SKM-1 treated with dmso at 0.1 percent for 144 hours (cell line): ENCODE results near the gene SHROOM1.
"Not testable (repeated sequence)": the region's sequence is repeated elsewhere in the genome, so short reads cannot be mapped to it uniquely, and the experiment has no call there.

Experiments
- DNase-seq: peaks from one replicate; lab custom pipeline; 2025; ENCODE audit not compliant: unreplicated experiment; lab: John Stamatoyannopoulos, UW

SHROOM1 gene, protein sequence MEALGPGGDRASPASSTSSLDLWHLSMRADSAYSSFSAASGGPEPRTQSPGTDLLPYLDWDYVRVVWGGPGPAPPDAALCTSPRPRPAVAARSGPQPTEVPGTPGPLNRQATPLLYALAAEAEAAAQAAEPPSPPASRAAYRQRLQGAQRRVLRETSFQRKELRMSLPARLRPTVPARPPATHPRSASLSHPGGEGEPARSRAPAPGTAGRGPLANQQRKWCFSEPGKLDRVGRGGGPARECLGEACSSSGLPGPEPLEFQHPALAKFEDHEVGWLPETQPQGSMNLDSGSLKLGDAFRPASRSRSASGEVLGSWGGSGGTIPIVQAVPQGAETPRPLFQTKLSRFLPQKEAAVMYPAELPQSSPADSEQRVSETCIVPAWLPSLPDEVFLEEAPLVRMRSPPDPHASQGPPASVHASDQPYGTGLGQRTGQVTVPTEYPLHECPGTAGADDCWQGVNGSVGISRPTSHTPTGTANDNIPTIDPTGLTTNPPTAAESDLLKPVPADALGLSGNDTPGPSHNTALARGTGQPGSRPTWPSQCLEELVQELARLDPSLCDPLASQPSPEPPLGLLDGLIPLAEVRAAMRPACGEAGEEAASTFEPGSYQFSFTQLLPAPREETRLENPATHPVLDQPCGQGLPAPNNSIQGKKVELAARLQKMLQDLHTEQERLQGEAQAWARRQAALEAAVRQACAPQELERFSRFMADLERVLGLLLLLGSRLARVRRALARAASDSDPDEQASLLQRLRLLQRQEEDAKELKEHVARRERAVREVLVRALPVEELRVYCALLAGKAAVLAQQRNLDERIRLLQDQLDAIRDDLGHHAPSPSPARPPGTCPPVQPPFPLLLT

DNA sequence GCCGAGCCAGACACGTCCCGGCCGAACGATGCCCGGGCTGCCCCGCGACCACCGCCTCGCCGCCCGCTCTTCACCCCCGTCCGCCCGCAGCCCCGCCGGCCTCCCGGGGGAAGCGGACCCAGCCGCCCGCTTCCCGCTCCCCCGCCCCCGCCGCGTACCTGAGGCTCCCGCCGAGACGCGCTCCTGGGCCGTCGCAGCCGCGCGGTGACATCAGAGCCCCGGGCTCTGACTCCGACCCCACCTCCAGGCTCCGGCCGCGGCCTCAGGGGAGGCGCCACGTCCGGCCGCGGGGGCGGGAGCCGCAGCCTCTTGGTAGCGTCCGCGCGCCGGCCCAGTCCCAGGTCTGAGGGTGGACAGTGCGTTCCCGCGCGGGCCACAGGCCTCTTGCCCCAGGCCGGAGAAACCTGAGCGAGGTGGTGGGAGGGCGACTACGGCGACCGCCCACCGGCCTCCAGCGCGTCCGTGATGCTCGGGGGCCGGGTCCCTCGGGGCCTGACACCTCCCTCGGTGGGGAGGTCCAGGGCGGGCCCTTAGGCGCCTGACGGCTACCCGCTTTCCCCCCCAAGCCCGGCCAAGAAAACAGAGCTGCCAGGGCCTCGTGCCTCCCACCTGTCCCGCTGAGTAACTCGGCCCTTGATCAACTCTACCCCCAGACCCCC, at the start of gene SHROOM1:
Gene SHROOM1, minus strand, starts transcription at position 212 of the 659 bp plus-strand sequence. CDS start 4,507 bp downstream, outside the sequence.
- no peak for DNase-seq

DNA sequence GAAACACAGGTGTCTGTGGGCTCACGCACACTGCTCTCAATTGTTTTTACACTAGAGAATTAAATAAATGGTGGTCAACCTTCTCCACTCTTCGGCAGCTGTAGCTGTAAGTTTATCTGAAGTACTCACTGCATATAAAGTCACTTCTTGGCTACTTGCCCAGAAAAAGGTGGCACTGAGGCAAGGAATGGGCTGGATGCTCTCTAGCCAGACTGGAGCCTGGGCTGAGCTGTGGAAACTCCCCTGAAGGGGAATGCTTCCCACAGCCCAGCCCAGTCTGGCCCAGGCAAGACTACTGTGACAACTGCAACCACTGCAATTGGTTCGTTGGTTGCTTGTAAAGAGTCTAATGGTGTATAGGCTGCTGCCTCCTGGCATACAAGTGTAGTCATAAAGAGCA, 47.5 kb upstream of the SHROOM1 start:
- no peak for DNase-seq

DNA sequence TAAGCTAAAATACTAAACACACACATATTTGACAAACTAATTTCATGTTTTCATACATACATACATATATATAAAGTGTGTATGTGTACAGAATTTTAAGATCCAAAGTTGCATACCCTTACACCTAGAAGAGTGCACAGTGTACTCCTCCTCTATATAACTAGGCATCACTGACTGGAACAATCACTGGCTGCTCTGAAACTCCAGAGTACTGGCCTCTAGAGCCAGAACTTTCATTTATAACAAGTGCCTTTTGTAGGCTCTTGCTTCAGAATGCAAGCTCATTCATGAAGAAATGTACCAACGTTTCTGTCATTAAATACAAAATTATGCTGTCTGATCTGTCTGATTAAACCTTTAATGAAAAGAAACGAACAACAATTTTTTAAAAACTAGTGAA, 47.0 kb upstream of the SHROOM1 start:
- no peak for DNase-seq

DNA sequence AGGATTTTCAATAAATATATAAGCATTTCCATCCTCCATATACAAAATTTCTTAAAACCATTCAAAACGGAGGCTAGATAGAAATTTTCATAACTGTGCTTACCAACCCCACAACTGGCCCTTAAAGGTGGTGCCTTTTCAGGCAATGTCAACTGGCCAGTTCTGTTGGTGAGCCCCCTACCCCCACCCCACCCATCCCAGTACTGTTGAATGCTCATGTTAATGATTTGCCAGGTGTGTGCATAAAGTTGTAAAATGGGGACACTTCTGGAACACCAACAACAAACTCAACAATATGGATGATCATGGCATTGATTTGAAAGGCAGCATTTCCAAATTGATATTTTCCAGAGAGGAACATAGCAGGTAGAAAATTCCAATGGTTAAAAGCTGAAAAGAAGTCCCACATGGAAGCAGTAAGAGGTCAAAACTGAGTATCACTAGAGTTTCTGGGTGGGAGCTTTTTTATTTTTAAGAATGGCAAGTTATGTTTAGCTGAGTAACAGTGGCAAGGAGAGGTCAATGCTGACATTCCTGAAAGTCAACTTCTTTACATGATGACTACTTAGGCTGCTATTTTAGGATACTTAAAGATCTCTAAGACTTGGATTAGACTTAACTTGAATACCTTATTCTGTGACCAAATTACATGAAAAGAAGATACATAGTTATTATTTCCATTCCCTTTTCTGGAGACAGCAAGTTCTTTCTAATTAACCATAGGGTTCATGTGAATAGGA, 45.7 kb upstream of the SHROOM1 start:
- DNase-seq = no peak

DNA sequence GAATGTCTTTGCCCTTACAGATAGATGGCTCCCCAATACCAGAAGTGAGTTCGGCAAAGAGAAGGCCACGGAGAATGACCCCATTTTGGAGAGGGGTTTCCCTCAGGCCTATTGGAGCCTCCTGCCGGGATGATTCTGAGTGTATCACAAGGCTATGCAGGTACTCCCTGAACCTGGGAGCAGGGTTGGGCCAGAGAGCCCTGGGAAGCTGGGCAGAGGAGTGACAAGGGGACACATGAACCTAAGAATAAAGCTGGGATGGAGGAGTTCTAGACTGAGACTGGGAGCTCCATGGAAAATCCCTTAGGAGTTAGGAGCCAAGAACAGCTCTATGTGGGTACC, 43.5 kb upstream of the SHROOM1 start:
- no peak for DNase-seq

DNA sequence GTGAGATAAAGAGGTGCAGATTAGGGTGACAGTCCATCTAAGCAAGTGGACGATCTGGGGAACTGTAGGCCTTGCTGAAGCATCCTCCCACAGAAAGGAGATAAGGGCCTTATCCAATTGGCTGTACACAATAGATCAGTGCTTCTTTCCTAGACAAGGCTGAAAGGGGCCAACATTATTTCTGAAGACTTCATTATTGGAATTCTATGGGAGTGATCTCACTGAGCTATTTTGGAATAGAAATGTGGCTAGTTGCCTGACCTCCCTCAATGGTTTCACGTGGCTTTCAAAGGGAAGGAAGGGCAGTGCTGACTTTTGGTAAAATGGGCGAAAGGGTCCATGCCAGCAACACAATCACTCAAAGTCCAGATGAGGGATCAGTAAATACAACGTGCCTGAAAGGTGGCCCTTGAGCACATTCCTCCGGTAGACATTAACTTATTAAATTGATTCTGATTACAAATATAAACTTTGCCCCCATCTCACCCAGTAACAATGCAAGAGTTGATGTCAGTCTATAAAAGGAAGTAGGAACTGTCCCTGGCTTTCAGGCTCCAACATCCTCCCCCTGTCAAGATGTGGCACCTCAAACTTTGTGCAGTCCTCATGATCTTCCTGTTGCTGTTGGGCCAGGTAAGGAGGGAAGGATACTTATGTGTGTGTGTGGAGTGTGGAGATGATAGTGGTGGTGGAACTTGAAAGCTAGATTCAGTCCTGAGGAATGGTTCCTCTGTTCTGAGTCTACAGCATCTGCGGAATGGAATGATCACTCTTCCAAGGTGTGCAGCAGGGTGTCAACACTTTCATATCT, 42.9 kb upstream of the SHROOM1 start, which contains the start of gene LEAP2:
Gene LEAP2, plus strand, starts transcription at position 550 of the 811 bp plus-strand sequence. Its CDS starts 27 bp downstream, at position 577.
- DNase-seq = no peak

DNA sequence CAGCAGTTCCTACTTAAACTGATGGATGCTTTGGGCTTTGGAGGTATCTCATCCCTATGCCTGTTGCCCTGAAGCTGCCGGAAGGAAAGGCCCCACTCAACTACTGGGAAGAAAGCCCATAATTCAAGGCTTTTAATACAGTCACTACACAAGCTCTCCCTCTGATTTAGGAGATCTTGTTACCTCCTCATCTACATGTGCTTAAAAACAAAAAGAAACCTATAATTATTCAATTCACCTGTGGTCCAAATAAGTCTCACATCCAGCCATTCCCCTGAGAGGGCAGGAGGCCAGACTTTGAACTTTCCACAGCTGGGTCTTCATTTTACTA, 42.3 kb upstream of the SHROOM1 start:
- no peak for DNase-seq

DNA sequence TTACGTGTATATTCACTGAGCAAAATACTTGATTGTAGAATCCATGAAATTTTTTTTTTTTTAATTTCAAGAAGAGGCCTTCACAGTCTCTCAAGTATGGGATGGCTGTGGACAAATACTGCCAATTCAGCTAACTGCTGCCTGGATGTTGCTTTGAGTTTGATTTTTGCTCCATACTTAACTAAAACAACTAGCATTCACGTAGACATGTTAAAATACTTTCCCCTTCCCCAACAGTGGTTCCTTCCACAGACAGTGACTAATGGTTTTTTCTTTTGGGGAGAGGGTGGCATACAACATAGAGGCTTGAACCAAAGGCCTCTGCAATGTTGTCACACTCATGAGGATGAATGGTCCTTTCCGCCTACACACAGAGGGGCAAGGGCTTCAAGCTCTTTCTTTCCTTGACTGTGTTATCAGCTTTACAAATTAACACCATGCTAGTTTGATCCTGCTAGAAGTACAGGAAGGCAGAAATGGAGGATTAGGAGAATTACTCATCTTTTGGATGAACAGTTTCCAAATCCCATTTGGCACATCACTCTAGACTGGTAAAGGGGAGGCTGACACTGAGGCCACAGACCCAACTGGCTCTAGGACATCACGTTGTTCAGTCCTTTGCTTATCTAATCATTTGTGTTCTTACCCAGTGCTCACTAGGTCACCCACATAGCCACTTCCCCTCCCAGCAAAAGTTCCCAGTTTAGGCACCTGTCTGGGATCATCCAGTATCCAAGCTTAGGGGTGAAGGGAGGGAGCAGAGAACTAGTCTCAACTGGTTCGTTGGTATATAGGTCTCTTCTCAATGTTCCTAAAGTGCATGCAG, 41.2 kb upstream of the SHROOM1 start:
- DNase-seq = no peak

DNA sequence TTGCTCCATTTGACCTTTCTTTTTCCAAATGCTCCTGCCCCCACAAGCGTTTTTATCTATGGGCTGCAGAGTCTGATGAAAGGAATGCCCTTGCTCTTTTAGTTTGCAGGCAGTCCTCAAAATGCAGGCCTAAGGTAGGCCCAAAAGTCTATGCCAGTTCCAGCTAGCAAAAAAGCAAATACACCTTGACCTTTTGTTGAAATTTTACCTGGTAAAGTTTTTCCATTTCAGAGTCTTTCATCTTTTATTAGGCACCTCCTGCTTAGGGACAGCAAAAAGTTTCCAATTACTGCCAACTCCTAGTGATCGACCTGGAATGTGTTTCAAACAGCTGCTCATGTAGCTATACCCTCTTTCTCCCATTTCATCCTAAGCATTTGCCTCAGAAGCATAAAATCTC, 40.4 kb upstream of the SHROOM1 start:
- DNase-seq = no peak

DNA sequence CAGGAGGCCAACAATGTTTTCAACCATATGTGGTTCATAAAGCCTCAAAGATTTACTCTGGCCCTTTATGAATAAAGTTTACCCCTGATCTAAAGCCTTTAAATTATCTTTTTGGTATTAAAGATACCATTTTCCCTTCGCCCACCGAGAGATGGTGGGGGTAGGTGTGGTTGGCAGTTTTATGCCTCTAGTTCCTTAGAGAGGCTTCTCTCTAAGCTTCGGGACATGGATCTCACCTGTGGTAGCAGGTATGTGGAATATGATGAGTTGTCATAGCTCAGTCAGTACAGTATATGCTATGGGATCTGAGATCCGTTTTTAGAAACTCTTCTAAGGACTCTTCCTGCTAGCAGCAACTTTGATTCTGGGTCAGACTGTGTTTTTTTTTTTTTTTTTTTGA, 38.3 kb upstream of the SHROOM1 start:
- DNase-seq = no peak

DNA sequence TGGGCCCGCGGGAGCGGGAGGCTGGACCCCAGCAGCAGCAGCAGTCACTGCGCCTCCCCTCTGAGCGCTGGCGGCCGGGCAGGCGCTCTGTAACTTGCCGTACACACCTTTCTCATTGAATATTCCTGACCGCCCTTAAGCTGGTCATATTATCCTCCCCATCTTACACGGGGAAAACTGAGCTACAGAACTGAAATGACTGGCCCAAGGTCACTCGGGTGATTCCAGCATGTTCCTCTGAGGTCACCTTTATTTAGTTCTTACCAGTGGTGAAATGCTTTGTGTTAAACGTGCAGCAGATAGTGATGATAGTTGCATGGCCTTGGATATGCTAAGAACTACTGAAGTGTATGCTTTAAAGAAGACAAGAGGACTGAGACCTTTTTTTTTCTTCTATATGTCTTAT, 36.6 kb upstream of the SHROOM1 start:
- no peak for DNase-seq

DNA sequence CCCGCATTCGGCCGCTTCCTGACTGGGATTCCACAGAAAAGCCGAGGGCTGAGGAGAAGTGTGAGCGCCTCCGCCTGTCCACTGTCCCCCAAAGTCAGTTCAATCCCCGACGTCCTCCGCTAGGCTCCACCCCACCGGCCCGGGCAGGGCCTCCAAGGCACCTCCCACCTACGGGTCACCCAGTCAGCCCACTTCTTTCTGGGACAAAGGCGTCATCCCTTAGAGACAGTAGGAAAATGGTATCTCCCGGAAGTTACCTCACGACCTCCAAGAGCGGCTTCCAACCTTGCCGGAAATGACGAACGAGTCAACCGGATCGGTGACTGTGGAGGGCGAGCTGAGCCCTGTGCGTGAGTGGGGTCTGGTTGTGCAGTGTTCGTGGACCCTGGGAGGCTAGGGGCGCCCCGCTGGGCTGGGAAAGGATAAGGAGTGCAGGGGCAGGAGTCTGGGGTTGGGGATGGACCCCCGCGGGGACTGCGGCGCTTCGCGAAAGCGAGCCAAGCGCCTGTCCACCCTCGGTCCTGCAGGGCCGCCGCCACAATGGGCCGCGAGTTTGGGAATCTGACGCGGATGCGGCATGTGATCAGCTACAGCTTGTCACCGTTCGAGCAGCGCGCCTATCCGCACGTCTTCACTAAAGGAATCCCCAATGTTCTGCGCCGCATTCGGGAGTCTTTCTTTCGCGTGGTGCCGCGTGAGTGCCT, 36.0 kb upstream of the SHROOM1 start, which contains the start of the genes GDF9 and UQCRQ:
Gene GDF9, minus strand, starts transcription at position 128 of the 704 bp plus-strand sequence. CDS start 1,936 bp downstream, outside the sequence.
Gene UQCRQ, plus strand, starts transcription at position 301 of the 704 bp plus-strand sequence. Its CDS starts 240 bp downstream, at position 541.
- DNase-seq = peak; percentile 99

DNA sequence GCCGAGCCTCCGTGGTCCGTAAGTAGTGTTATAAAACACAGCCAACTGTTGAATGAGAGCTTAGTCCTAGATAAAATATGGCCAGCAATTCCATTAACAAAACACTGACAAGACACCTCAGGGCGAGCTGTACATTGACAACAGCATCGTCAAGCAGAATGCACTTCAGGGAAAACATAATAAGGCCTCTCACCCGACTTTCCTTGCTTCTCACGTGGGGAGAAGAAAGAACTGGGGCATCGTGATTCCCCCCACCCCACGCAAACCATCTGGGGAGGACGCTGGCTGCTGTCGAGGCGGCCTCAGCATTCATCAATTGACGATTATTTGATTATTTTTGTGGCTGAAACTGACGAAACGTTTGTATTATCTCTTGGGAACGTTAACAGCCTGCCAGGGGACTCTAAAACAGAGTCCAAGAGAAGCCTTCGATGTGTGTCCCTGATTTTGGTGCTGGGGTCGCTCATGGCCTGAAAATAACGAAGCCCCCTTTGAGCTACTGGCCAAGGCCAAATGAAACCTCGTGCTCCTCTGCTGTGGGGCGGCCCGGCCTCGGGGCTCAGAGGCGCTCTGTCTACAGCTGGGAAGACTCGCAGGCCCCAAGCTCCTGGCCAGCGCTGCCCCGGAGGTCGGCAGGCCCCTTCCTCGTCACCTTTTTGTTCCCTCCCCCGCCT, 35.4 kb upstream of the SHROOM1 start:
- no peak for DNase-seq

DNA sequence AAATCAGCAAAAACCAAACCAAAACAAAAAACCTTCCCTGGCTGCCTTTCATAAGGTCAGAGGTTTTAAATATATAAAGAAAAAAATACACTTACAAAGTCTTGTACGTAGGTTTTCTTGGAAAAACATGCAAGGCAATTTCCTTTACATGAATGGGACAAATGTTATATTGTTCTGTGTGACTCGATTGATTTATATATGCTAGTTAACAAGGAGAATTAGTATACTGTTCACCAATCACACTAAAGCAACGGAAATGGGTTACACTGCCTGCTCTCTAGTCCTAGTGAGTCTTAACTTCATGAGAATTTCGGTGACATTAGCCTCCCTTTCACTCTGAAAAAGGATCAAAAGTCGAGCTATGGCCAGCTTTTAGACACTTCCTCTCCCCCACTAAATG, 30.3 kb upstream of the SHROOM1 start:
- no peak for DNase-seq

DNA sequence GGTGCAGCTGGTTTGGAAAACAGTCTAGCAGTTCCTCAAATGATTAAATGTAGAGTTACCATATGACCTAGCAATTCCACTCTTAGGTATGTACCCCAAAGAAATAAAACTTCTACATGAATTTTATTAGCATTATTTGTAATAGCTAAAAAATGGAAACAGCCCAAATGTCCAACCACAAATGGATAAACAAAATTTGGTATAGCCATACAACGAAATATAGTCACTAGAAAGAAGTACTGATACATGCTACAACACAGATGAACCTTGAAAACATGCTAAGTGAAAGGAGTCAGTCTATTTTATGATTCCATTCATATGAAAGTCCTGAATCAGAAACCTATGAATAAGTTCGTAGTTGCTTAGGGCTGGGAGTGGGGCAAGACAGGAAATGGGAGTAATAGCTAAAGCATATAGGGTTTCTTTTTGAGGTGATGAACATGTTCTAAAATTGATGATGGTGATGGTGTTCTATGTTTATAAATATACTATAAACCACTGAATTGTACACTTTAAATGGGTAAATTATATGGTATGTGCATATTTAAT, 29.5 kb upstream of the SHROOM1 start:
- no peak for DNase-seq

DNA sequence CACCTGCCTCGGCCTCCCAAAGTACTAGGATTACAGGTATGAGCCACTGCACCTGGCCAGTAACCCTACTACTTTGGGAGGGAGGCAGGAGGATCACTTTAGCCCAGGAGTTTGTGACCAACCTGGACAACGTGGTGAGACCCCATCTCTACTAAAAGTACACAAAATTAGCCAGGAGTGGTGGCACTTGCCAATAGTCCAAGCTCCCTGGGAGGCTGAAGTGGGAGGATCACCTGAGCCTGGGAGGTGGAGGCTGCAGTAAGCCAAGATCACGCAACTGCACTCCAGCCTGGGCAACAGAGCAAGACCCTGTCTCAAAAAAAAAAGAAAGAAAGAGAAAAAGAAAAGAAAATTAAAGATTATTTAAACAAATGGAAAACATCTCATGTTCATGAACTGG, 25.6 kb upstream of the SHROOM1 start:
- no peak for DNase-seq

DNA sequence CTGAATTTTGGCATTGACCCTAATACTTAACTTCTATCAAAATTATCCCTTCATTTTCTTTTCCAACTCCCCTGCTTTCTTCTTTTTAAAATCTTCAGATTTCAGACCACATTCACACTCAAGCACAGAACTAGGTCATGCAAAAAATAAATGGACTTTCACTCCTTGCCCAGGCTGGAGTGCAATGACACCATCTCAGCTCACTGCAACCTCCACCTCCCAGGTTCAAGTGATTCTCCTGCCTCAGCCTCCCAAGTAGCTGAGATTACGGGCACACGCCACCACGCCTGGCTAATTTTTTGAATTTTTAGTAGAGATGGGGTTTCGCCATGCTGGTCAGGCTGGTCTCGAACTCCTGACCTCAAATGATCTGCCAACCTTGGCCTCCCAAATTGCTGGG, 24.5 kb upstream of the SHROOM1 start:
- not testable (repeated sequence) for DNase-seq

DNA sequence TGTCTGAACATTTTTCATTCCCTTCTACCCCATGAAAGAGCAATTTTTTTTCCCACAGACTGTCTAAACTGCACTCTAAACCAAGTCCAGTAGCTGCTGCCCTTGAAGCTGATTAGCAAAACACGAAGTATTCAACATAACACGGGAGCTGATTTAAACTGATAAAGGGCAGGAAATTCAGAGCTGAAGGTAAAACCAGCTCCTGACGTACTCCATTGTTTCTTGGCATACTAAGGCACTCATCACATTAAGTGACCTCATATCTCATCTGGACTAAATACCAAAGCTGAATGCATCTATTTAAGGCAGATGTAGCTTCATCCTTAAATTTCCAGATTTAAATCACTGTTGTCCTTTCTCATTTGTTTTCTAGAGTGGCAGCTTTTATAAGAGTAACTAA, 23.9 kb upstream of the SHROOM1 start:
- DNase-seq = no peak
